GM18507 (cell line): ENCODE results near the gene ANTKMT.
A peak's percentile ranks its signal among the peaks of the same experiment; 100 is the strongest.

ENCODE experiments used
- DNase-seq: peaks from one replicate; pipeline ENCODE4 v3.0.0; 2011; ENCODE audit warnings: low read depth; ENCODE audit not compliant: insufficient read length; ENCODE audit errors: extremely low spot score
- FAIRE-seq: peaks from 2 replicates; lab custom pipeline; 2011; peaks lifted over from hg19 to GRCh38; lab: Jason Lieb, UNC

ANTKMT gene

DNA sequence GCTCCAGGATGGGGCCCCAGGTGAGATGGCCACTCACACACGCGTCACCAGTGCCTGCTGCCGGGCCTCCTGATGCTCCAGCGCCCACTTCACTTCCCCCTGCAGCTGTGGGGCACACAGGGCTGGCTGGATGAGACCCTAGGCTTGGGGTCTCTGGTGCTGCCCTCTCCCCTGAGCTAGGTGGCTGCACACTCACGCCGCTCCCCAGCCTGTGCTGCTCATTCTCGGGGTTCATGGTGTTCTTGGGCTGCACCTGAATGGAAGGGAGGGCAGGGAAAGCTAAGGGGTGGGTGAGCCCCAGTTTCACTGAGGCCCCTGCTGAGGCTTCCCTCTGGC, 4.1 kb downstream of the ANTKMT start:
- DNase-seq: no peak
- no peak for FAIRE-seq

DNA sequence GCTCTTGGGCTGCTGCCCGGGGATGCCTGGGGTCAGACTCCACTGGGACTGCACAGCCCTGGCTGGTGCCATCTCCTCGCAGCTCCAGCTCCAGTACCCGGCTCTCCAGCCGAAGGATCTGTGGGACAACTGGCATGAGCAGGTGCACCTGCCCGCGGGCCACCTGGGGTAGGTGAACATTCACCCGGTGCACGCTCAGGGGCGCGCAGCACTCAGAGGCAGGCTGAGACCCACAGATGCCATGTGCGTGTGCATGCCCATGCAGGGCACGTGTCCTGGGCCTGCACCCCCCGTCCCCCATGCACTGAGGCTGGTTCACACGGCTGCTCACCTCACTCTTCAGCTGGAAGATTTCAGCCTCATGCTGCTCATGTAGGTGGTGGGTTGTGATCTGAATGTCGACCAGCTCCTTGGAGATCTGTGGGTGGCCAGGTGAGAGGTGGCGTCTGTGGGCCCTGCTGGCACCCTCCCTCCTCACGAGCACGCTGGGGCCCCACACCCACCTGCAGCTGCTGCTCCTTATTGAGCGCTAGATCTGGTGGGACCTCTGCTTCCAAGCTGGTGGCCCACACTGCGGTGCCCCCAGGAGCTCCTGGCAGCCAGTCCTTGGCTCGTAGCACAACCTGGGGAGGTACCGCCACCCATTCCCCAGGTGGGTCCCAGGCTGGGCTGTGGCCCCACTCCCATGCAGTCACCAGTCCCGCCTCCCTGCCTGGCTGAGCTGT, 4.7 kb downstream of the ANTKMT start:
- no peak for DNase-seq
- no peak for FAIRE-seq

DNA sequence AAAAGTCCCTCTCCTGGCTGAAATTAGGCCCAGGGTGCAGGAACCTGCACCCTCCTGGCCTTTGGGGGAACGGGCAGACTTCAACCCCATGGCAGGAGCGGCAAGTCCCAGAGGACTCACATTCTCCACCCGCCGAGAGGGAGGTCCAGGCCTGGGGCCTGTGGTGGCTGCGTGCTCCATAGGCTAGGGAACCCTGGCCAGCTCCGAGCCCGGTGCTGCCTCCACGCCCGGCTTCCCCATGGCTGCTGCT, 5.2 kb downstream of the ANTKMT start:
- DNase-seq (no peak), FAIRE-seq (no peak)

DNA sequence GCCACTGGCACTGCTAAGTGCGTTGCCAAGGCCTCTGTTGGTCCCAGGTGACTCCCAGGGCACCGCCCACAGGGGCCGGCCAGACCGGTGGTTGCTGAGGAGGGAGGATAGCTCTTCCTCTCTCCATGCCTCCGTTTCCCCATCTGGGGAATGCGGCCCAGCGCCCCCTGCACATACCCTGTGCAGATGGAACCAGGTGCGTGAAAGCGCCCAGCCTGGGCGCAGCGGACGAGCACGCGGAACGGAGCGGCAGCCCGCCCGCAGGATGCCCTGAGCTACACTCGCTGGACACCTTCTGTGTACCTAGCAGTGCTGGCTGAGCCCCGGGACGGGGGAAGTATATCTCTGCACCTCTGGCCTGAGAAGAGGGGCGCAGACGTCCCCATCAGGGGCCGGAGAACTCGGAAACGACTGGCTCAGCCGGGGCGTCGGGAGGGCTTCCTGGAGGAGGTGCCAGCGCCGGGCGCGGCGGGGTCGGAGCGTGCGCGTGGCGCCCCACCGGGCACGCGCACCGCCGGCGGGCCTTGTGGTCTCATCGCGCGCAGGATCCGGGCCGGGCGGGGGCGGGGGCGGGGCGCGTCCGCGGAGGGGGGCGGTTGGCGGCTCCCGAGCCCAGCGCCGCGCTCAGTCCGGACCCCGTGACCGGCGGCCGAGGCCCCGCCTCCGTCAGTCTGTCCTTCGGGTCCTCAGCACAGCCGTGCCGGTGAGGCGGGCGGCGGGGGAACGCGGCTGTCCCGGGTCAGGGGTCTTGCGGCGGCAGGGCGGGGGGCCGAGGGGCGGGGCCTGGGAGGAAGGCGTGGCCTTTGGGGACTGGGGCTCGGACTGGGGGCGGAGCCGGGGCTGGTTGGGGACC, 5.7 kb downstream of the ANTKMT start, which contains the start of the genes CCDC78 and HAGHL:
Gene CCDC78 (minus strand): TSS at position 6 of the 853 bp plus-strand sequence. CDS start 76 bp downstream, outside the sequence.
Gene HAGHL (plus strand): TSS at position 669 of the 853 bp plus-strand sequence. CDS start 404 bp downstream, outside the sequence.
- FAIRE-seq (no peak), DNase-seq (no peak)

DNA sequence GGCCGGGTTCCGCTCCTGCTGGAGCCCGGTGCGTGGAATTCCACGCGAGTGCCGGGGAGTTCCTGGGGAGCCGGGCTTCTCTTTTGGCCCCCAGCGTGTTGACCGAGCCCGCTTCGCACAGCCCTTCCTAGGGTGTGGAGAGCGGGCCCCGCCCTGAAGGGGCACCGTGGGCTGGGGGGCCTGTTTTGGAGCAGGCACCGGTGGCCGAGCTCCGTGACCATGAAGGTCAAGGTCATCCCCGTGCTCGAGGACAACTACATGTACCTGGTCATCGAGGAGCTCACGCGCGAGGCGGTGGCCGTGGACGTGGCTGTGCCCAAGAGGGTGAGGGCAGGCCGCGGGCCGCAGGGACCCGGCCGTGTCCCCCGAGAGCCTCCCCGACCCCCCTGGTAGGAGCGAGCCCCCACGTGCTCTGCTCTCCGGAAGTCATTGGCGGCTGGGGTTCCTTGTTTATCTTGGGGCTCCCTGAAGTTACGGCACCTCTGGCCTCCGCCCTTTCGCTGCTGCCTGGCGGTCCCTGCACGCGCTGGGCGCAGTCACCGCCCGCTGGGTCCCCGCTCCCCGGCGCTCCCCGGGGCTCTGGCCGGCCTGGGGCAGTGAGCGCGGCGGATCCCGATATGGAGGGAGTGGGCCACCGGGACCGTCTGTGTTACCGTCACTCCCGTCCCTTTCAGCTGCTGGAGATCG, 6.5 kb downstream of the ANTKMT start:
- FAIRE-seq: peak; percentile 9
- DNase-seq: no peak

DNA sequence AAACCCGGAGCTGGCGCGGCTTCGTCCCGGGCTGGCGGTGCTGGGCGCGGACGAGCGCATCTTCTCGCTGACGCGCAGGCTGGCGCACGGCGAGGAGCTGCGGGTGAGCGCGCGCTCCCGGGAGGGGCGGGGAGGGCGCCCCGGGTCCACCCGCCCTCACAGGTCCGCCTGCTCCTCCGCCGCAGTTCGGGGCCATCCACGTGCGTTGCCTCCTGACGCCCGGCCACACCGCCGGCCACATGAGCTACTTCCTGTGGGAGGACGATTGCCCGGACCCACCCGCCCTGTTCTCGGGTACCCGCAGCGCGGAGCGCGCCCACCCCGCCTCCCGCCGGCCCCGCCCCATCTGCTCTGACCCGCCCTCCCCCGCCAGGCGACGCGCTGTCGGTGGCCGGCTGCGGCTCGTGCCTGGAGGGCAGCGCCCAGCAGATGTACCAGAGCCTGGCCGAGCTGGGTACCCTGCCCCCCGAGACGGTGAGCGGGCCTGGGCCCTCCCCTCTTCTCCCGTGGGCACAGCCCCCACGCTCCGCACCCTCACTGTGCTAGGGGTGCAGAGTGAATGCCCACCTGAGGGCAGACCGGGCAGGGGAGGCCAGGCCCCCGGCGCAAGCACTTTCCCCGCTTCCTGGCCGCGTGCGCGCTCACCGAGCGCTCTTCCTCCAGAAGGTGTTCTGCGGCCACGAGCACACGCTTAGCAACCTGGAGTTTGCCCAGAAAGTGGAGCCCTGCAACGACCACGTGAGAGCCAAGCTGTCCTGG, 7.4 kb downstream of the ANTKMT start:
- peak; percentile 80 for FAIRE-seq
- peak; percentile 55 for DNase-seq

DNA sequence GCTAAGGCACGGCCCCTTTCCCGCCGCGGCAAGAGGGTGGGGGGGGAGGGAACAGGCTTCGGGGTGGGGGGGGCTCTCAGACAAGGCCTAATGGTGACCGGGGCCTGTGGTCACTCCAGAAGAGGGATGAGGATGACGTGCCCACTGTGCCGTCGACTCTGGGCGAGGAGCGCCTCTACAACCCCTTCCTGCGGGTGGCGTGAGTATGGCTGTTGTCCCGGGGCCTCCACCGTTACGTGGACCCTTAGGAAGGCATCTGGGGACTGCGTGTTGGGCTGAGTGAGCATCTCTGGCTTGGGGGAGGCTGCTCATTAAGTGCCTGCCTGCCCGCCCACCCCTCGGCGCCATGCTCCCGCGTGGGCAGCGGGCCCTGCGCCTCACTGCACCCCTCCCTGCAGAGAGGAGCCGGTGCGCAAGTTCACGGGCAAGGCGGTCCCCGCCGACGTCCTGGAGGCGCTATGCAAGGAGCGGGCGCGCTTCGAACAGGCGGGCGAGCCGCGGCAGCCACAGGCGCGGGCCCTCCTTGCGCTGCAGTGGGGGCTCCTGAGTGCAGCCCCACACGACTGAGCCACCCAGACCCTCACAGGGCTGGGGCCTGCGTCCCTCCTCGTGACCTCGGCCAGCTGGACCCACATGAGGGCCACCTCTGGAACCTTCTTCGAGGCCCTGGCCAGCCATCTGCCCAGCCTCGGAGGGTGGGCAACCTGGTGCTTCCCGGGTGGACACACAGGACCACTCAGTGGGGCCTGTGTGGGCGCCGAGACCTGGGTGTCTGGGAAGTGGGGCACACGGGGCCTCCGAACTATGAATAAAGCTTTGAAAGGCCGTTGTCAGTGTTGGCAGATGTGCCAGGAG, 8.2 kb downstream of the ANTKMT start:
- no peak for FAIRE-seq
- DNase-seq: no peak

DNA sequence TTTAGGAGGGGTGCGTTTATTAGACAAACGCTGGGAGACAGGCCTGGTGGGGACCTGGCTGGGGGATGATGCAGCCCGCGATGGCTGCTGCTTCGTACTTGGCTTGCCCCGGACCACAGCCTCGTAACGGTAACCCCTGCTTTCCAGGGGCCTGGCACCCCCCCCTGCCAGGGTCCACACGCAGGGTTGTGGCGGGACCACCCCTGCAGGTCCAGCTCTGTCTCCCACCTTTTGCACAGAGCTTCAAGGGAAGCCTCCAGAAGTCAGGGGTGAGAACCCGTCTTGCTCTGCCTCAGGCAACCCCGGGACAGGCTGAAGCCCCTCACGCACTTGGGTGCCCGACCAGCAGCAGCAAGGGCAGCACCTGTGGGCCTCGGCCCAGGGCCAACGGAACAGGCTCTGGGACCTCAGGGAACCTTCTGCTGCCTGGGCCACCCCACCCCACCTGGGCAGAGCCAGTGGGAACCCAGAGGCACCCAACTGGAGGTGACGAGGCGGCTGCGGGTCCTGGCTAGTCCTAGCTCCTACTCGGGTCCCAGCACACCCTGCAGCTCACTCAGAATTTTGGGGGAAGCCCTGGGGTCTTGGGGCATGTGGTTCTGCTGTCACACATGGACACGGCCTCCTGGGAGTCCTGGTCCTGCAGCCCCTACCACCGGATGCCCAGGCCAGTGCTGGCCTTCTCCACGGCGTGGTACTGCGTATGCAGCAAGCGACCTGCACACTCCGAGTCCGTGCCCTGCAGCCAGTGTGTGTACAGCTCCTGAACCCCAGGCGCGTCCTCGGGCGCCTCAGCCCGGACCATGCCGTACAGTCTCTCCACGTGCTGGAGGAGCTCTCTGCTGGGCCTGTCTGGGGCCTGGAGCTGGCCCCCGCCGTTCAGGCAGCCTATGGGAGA, 9.1 kb downstream of the ANTKMT start:
- DNase-seq: no peak
- FAIRE-seq: no peak

- no peak for FAIRE-seq
- DNase-seq: no peak
Measured at GRCh38 chr16:730666-731509, 9.9 kb downstream of the ANTKMT start.

GRCh38 chr16:732332-732731, 11.4 kb downstream of the ANTKMT start:
- DNase-seq: no peak
- no peak for FAIRE-seq

- FAIRE-seq: no peak
- DNase-seq: no peak
Measured at GRCh38 chr16:732936-733335, 12.0 kb downstream of the ANTKMT start.

GRCh38 chr16:733382-734207, 12.6 kb downstream of the ANTKMT start:
- DNase-seq (no peak), FAIRE-seq (no peak)

DNA sequence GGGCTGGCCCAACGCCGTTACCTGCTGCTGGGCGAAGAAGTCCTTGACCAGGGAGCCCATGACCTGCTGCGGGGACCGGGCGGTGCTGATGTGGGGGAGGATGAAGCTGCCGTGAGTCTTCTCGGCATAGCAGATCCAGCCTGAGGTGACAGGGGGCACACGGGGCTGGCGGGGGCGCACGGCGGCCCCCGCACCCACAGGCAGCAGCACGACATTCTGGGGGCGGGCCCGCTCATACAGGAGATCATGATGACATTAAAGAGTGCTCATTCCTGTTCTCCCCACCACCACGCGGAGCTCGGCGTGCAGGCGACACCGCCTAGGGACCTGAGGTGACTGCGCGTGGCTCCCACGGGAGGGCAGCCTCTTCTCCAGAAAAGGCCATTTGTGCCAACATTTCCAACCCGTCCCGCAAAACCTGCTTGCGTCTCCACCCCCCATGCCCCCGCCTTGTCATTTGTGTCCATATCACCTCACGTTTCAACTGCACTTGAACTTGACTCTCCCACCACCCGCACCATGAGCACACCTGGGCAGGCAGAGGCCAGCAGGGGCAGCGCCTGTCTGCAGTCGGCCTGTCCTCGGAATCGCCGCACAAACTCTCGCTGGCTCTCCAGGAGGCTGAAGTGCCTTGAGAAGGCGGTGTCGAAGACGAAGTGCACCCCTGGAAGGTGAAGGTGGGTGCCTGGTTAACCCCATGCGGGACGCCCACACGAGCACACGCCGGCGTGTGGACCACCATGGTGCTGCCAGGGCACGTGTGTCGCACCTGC, 13.4 kb downstream of the ANTKMT start:
- FAIRE-seq (no peak), DNase-seq (no peak)

DNA sequence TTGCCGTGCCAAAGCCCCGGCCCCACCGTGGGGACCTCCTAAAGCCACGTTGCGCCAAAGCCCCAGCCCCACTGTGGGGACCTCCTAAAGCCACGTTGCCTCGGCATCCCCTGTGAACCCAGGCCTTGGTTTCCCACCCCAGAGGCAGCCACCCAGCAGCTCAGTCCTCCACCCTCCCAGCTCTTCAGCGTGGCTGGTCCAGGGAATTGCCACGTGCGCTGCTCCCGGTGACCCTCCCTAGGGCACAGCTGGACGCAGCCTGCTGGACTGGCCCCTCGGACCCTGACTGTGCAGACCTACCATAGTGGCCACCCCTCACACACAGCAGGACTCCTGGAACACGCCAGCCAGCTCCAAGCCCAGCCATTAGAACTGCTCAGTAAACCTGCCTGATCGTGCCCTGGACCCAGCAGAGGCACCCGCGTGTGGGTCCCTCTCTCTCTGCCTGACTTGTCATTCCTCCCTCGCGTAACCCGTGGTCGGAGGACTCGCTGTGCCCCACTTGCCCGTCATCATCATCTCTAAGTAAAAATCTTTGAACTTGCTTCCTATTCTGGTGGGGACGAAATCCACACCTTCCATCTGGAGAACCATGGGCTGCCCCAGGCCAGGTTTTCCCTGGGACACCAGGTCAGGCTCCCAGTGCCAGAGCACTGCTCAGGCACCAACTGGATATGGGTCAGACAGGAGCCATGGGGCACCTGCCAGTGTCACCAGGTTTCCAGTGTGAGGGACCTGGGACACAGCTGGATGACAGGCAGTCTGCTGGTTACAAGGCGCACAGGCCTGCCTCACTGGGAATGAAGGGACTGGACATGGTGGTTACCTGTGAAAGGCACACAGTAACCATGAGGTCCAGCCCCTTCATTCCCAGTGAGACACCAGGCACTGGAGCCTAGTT, 14.3 kb downstream of the ANTKMT start:
- FAIRE-seq: no peak
- DNase-seq: no peak

DNA sequence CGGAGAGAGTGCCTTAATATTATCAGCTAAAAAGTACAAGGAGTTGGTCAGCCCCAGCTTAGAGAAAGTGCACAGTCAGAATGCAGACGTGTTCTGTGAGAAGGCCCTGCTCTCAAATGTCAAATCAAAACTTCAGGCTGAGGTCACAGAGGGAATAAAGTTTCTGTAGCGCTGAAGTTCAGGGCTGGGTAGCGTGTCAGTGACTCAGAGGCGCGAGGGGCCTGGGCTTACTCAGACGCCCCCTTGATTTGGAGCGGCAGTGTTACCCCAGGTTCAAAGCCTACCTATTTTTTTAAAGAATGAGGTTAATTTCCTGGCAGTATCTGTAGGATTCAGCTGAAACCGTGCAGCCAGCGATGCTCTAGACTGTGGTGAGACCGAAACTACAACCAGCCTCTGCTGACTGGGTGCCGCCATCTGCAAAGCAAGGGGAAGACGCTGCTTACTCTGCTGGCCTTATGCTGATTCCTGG, 15.1 kb downstream of the ANTKMT start:
- DNase-seq (no peak), FAIRE-seq (peak; percentile 87)
